ENCODE data around the gene RNF126.

DNA sequence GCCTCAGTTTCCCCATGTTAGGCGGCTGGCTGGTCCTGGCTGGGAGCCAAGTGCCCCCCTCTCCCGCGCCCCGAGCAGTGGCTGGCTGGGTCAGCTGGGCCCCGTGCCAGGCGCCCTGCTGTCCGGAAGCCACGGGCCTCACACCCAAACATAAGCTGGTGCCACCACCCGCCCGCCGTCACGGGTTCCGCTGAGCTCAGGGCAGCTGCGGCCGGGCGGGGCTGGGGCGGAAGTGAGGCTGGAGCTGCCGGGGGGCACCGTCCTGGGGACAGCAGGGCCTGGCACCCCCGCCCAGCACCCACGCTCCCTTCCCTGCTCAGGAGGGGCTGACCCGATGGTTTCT is 54.0 kb downstream of the RNF126 start:
- TF ChIP-seq POLR2A (IDR thresholded peaks at IDR 0.05; ENCODE audit: low read length) (no peak), GATA1 (IDR thresholded peaks at IDR 0.05; ENCODE audit: low read depth, low read length) (no peak)
